HepG2 (cell line): ENCODE results near the gene TBX5. TPM values are rescaled to one million over a fixed set of nuclear protein-coding genes. Genes with fewer than 3 reads are reported as not detected.

Source experiments
- ATAC-seq: fragments of 200-7000 bp; cut with Tn5 transposase; 3 replicates; pipeline ENCODE4 v1.9.1; 2020; ENCODE audit warnings: mild to moderate bottlenecking, moderate library complexity
- BruUV-seq: library from RNA; stranded (reverse); fragments of 400-500 nt; replicated peaks from 2 replicates; lab custom pipeline; 2021; lab: Mats Ljungman, UMichigan
- CTCF ChIA-PET: fragments of 300-600 bp; formaldehyde crosslinking; extraction: SDS; loops from one replicate; lab custom pipeline; 2021; ENCODE audit warnings: low total read pairs, inconsistent platforms, low intra/inter-chr PET ratio; lab: Yijun Ruan, JAX
- POLR2A ChIA-PET: fragments of 350-600 bp; sonication (Branson Sonifier 250); formaldehyde crosslinking; loops from one replicate; lab custom pipeline; 2020; ENCODE audit warnings: antibody characterized with exemption, inconsistent platforms; lab: Yijun Ruan, JAX
- DNase-seq: peaks from one replicate; pipeline ENCODE4 v3.0.0-alpha.2; 2015; ENCODE audit warnings: low spot score
- FAIRE-seq: peaks from 3 replicates; lab custom pipeline; 2011; peaks lifted over from hg19 to GRCh38; lab: Jason Lieb, UNC
- H2AFZ ChIP-seq: one replicate; pipeline ENCODE4 v1.6.1; 2011; ENCODE audit warnings: low read length, inconsistent platforms
- H3K27ac ChIP-seq: fragments of 300-600 bp; 3 replicates; pipeline ENCODE4 v1.8.0; 2011; ENCODE audit warnings: mixed run types, mild to moderate bottlenecking, mixed read lengths, low read length, inconsistent platforms; ENCODE audit not compliant: insufficient read depth; ENCODE audit errors: extremely low read length
- H3K27me3 ChIP-seq, 2 experiments: fragments of 200-600 bp in 1 of 2; 2 replicates in 1 of 2; 3 replicates in 1 of 2; pipeline versions ENCODE4 v1.6.0 to v1.8.0; 2011; ENCODE audit warnings: low read length in 2 of 2, mild to moderate bottlenecking in 2 of 2, moderate library complexity in 2 of 2, inconsistent platforms in 1 of 2; ENCODE audit not compliant: insufficient read depth in 2 of 2, control insufficient read depth in 1 of 2
- H3K36me3 ChIP-seq, 2 experiments: fragments of 200-600 bp in 1 of 2; replicated peaks in 1 of 2; 2 replicates in 1 of 2; 3 replicates in 1 of 2; pipeline versions ENCODE4 v1.5.1 to v1.8.0; 2011; ENCODE audit warnings: low read length in 2 of 2, inconsistent platforms in 1 of 2; ENCODE audit not compliant: insufficient read depth in 2 of 2, control insufficient read depth in 1 of 2
- H3K4me1 ChIP-seq: 2 replicates; pipeline ENCODE4 v1.5.1; 2012; ENCODE audit warnings: low read length, inconsistent platforms; ENCODE audit not compliant: insufficient read depth
- H3K4me2 ChIP-seq: 2 replicates; pipeline ENCODE4 v1.6.0; 2011; ENCODE audit warnings: low read depth, low read length, inconsistent platforms
- H3K4me3 ChIP-seq, 3 experiments: fragments of 200-600 bp in 1 of 3; sonication (generic), shearing (Covaris generic) in 1 of 3; replicated peaks in 1 of 3; 2 replicates each; pipeline ENCODE4 v1.5.1; 2011 to 2016; ENCODE audit warnings: low read length in 3 of 3, inconsistent platforms in 2 of 3, low read depth in 2 of 3, mild to moderate bottlenecking in 2 of 3, control low read depth in 1 of 3, mixed read lengths in 1 of 3; ENCODE audit not compliant: insufficient read depth in 1 of 3
- H3K79me2 ChIP-seq: one replicate; pipeline ENCODE4 v1.6.1; 2011; ENCODE audit warnings: low read length, inconsistent platforms; ENCODE audit not compliant: insufficient read depth
- H3K9ac ChIP-seq: 2 replicates; pipeline ENCODE4 v1.6.0; 2011; ENCODE audit warnings: mild to moderate bottlenecking, low read depth, low read length, inconsistent platforms; ENCODE audit not compliant: insufficient read depth
- H3K9me3 ChIP-seq: 2 replicates; pipeline ENCODE4 v1.5.1; 2012; ENCODE audit warnings: mild to moderate bottlenecking, low read length
- H4K20me1 ChIP-seq: 2 replicates; pipeline ENCODE4 v1.6.0; 2011; ENCODE audit warnings: inconsistent platforms, mild to moderate bottlenecking, low read length, moderate library complexity; ENCODE audit not compliant: insufficient read depth
- ATF7-NPFF ChIP-seq: sonication (generic); formaldehyde crosslinking; IDR thresholded peaks from 2 replicates; pipeline ENCODE4 v1.8.1; 2023; ENCODE audit warnings: mild to moderate bottlenecking, low read depth, missing genetic modification reagents, moderate library complexity
- CAMTA2 ChIP-seq: sonication (generic); formaldehyde crosslinking; IDR thresholded peaks from 2 replicates; pipeline ENCODE4 v1.4.0; 2020; ENCODE audit warnings: mild to moderate bottlenecking, missing genetic modification reagents, borderline replicate concordance
- ESRRA ChIP-seq: sonication (generic); formaldehyde crosslinking; IDR thresholded peaks from 2 replicates; pipeline ENCODE4 v1.5.1; 2020; ENCODE audit warnings: mild to moderate bottlenecking, low read depth, missing genetic modification reagents
- GMEB2 ChIP-seq: IDR thresholded peaks from 2 replicates; pipeline ENCODE4 v1.6.1; 2016; ENCODE audit warnings: missing biosample characterization, missing genetic modification reagents, low read depth
- MXD1 ChIP-seq: sonication (generic); formaldehyde crosslinking; IDR thresholded peaks from 2 replicates; pipeline ENCODE4 v1.4.0; 2020; ENCODE audit warnings: mild to moderate bottlenecking, missing genetic modification reagents
- RBAK ChIP-seq: sonication (generic); formaldehyde crosslinking; IDR thresholded peaks from 2 replicates; pipeline ENCODE4 v1.5.1; 2020; ENCODE audit warnings: mild to moderate bottlenecking, missing genetic modification reagents
- TERF1 ChIP-seq: sonication (generic); formaldehyde crosslinking; IDR thresholded peaks from 2 replicates; pipeline ENCODE4 v1.8.0; 2022; ENCODE audit warnings: mild to moderate bottlenecking, missing genetic modification reagents, moderate library complexity
- ZFP90 ChIP-seq: sonication (generic); formaldehyde crosslinking; IDR thresholded peaks from 2 replicates; pipeline ENCODE4 v1.8.0; 2022; ENCODE audit warnings: missing genetic modification reagents, mild to moderate bottlenecking, inconsistent platforms, borderline replicate concordance
- ZNF207 ChIP-seq: fragments of 450-650 bp; IDR thresholded peaks from 2 replicates; pipeline ENCODE4 v1.6.1; 2016; ENCODE audit warnings: antibody characterized with exemption, borderline replicate concordance
- ZNF280D ChIP-seq: sonication (generic); formaldehyde crosslinking; IDR thresholded peaks from 2 replicates; pipeline ENCODE4 v1.5.1; 2020; ENCODE audit warnings: mild to moderate bottlenecking, missing genetic modification reagents
- ZNF512B ChIP-seq: sonication (generic); formaldehyde crosslinking; IDR thresholded peaks from 2 replicates; pipeline ENCODE4 v1.5.1; 2020; ENCODE audit warnings: missing genetic modification reagents, mild to moderate bottlenecking, borderline replicate concordance
- ZNF598 ChIP-seq: sonication (generic); formaldehyde crosslinking; IDR thresholded peaks from 2 replicates; pipeline ENCODE4 v1.5.1; 2020; ENCODE audit warnings: mild to moderate bottlenecking, missing genetic modification reagents, borderline replicate concordance
- ZNF850 ChIP-seq: sonication (generic); formaldehyde crosslinking; conservative IDR thresholded peaks from 2 replicates; pipeline ENCODE4 v1.9.0; 2021; ENCODE audit warnings: mild to moderate bottlenecking, missing genetic modification reagents
- WGBS: methylation state at CpG from one replicate; pipeline ENCODE4 v1.1.6; 2017; ENCODE audit warnings: low lambda C conversion rate; 5-methylcytosine and 5-hydroxymethylcytosine counted together
- in situ Hi-C: cut with HindIII; loops from 2 replicates; pipeline ENCODE4 v1.10.0; 2017; ENCODE audit warnings: low pct_unique_long_range_greater_than_20kb; ENCODE audit not compliant: extremely low pct_ligation_motif_present
- intact Hi-C: fragments of 100-400 bp; cut with micrococcal nuclease; formaldehyde crosslinking; loops from one replicate; pipeline ENCODE4 v1.10.0; 2022; ENCODE audit not compliant: unreplicated experiment
- polyA plus RNA-seq, 8 experiments: library from polyadenylated mRNA; depleted of rRNA in 3 of 8; stranded (reverse) in 7 of 8; unstranded in 1 of 8; fragments of >200 nt; fragmentation: Illumina TruSeq in 4 of 8; extraction: Trizol in 4 of 8; gene quantifications; 2 replicates each; pipeline versions ENCODE4 v1.2.1 to v1.2.3, GENCODE V29; 2011 to 2016; ENCODE audit warnings: low read depth in 4 of 8, missing spikeins in 1 of 8, mixed read lengths in 1 of 8; ENCODE audit not compliant: insufficient read depth in 1 of 8
- total RNA-seq, 5 experiments: library from RNA; depleted of rRNA; stranded (reverse); fragments of >200 nt; fragmentation: Illumina TruSeq; extraction: Trizol; gene quantifications; 2 replicates each; pipeline ENCODE4 v1.2.3, GENCODE V29; 2016; ENCODE audit warnings: low read depth in 1 of 5

Gene TBX5
- total and polyA plus RNA-seq, 2 of the 13 experiments (the other 11 are each of a cell fraction or from before 2014, with no cell fraction given), result not detected

- TF ChIP-seq ZNF598 (CRISPR knock-in tag) (no peak), ATF7-NPFF (no peak), ZFP90 (no peak), ZNF280D (CRISPR knock-in tag) (no peak), ZNF850 (CRISPR knock-in tag) (no peak), GMEB2 (CRISPR knock-in tag) (no peak), CAMTA2 (no peak)
Measured at GRCh38 chr12:114400361-114400811, 5.6 kb downstream of the TBX5 start (continued).

GRCh38 chr12:114399664-114400211 is 6.2 kb downstream of the TBX5 start:
- ChIA-PET POLR2A (no interaction called here), CTCF (no interaction called here)
- no peak overlapping the region for H3K4me2 ChIP-seq
- no peaks in the 10 kb centered on the region for H3K36me3 ChIP-seq
- H3K27ac ChIP-seq, result no peak overlapping the region
- no peak overlapping the region for H3K9ac ChIP-seq
- ATAC-seq (no peak), DNase-seq (no peak), FAIRE-seq (no peak)
- no peaks in the 10 kb centered on the region for H3K4me1 ChIP-seq
- H3K27me3 ChIP-seq, result peaks cover 4 to 86% of the 10 kb centered on the region in 2 experiments
- H3K4me3 ChIP-seq, result no peak overlapping the region
- no peak overlapping the region for H2AFZ ChIP-seq
- no TSS peak for BruUV-seq
- intact Hi-C loops, result no loop called here
- 21% methylated on average over 25 of the region's 30 CpGs for WGBS
- in situ Hi-C loops, result no loop called here
- H4K20me1 ChIP-seq, result no peaks in the 10 kb centered on the region
- H3K9me3 ChIP-seq, result no peaks in the 10 kb centered on the region
- H3K79me2 ChIP-seq, result no peaks in the 10 kb centered on the region
- TF ChIP-seq ESRRA (no peak), MXD1 (CRISPR knock-in tag) (no peak), RBAK (CRISPR knock-in tag) (no peak), TERF1 (CRISPR knock-in tag) (no peak), ZNF207 (no peak), ZNF512B (CRISPR knock-in tag) (no peak)
